ENCODE results near the gene FZR1.

- TF ChIP-seq CTCF (conservative IDR thresholded peaks at IDR 0.05; ENCODE audit: low read depth, low read length) (no peak), CEBPB (IDR thresholded peaks at IDR 0.05; ENCODE audit: low read depth, low read length) (no peak), MAZ (IDR thresholded peaks at IDR 0.05; ENCODE audit: borderline replicate concordance, low read depth, low read length) (no peak)
These were observed 48.4 kb downstream of the FZR1 start for GRCh38 chr19:3554254-3555083.

Data from IMR-90 (cell line).